ENCODE measurements around the gene NUP42. TPM values are rescaled to one million over a fixed set of nuclear protein-coding genes. Genes with fewer than 3 reads are reported as not detected.
"Not testable (repeated sequence)": the region's sequence is repeated elsewhere in the genome, so short reads cannot be mapped to it uniquely, and the experiment has no call there.

NUP42 gene
- polyA plus RNA-seq, 4 donors: 53.2 to 79.9 (median 69.9) TPM

DNA sequence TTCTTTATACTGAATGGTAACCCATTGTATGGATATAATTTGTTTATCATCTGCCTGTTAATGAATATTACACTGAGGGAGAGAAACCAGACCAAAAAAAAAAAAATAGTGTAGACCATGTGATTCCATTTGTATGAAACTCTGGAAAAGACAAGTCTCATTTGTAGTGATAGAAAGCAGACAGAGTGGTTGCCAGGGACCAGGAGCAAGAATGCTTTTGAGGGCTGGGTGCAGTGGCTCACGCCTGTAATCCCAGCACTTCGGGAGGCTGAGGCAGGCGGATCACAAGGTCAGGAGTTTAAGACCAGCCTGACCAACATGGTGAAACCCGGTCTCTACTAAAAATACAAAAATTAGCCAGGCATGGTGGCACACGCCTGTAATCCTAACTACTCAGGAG is 15.9 kb downstream of the NUP42 start:
- DNase-seq (ENCODE audit: low read depth in 4 of 4, low spot score in 2 of 4): not testable (repeated sequence)

DNA sequence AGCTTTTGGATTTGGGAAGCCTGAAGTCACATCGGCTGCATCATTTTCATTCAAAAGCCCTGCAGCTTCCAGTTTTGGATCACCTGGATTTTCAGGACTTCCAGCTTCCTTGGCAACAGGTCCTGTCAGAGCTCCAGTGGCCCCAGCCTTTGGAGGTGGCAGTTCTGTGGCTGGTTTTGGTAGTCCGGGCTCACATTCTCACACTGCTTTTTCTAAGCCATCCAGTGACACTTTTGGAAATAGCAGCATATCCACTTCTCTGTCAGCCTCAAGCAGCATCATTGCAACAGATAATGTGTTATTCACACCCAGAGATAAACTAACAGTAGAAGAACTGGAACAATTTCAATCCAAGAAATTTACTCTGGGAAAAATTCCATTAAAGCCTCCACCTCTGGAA is 18.5 kb downstream of the NUP42 start:
- no peak for DNase-seq (ENCODE audit: low read depth in 4 of 4, low spot score in 2 of 4)

GRCh38 chr7:23204241-23204640 is 22.4 kb downstream of the NUP42 start:
- DNase-seq (ENCODE audit: low read depth in 4 of 4, low spot score in 2 of 4): no peak

- peak in 1 of 4 donors; percentile 53 for DNase-seq (ENCODE audit: low read depth in 4 of 4, low spot score in 2 of 4)
These were observed 23.7 kb downstream of the NUP42 start for GRCh38 chr7:23205577-23205908.

DNA sequence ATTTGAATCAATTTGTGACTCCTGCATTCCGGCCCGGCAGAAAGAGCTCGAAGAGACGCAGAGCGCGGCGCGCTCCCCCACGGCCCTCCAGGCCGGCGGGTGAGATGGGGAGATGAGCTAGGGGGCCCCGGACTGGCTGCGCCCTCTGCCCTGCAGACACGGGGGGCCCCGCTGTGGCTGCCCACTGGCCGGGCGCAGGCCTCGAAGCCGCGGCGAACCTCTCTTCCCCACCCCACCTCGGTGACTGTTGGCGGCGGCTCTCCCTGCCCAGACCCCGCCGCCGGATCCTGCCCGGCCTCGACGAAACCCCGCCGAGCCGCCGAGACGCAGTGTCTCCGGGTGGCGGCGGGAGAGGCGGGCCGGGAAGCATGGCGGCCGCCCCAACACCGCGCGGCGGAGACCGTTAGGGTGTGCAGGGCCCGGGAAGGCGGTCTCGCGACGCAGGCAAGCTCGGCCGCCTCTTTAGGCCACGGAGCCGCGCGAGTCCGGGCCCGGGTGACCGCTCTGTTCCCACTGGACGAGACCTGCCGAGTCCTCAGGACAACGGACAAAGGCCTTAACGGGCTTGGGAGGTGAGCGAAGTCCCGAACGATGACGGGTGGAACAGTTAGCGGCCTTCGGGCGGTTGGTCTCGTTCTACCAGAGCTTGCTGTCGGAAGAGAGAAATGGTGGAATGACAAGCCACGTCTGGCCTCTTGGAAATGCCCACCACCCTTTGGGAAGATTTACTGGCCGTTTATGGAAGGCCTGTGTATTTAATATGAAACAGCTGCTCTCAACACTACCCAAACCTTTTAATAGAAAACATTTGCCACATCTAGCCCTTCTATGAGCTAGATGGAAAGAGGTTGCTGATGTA is 24.3 kb downstream of the NUP42 start:
- DNase-seq (ENCODE audit: low read depth in 4 of 4, low spot score in 2 of 4): peak in 3 of 4 donors; percentile 41 to 70 (median 51)

- DNase-seq (ENCODE audit: low read depth in 4 of 4, low spot score in 2 of 4): no peak
These were observed 25.2 kb downstream of the NUP42 start for GRCh38 chr7:23207021-23207420.

DNA sequence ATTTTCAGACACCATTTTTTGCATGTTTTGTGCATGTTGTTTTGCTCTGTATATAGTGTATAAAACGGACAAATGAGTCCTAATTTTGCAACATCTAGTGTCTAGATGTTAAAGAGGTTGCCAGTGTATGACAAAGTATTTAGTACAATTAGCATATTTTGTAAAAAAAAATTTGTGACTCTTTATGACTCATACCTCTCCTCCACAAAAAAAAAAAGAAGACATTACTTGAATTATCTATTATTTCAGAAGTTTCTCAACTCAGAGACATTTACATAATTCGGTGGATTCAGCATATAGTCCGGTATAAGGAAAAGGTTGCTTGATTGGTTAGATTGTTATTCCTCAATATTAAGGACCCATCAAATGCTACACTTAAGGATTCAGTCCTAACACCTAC is 26.0 kb downstream of the NUP42 start:
- DNase-seq (ENCODE audit: low read depth in 4 of 4, low spot score in 2 of 4): no peak

- no peak for DNase-seq (ENCODE audit: low read depth in 4 of 4, low spot score in 2 of 4)
These were observed 26.5 kb downstream of the NUP42 start for GRCh38 chr7:23208316-23208715.

GRCh38 chr7:23210506-23210905 is 28.7 kb downstream of the NUP42 start:
- DNase-seq (ENCODE audit: low read depth in 4 of 4, low spot score in 2 of 4): no peak

DNA sequence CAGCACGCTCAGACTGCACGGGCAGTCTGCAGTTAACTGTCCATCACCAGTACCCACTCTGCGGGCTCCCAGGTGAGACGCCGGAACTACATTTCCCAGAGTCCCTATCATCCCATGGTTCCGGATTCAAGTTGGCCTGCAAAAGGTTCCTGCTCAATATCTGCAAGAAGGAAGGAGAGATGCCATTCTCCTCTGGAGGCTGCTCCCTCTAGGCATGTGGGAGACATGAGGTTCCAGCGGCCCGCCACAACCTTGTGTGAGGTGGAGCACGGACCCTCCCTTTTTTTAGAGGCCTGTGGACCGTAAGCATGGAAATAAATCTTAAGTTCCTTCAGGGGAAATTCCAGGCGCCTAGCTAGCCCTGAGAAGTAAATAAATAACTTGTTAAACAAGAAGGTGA is 29.7 kb downstream of the NUP42 start:
- DNase-seq (ENCODE audit: low read depth in 4 of 4, low spot score in 2 of 4): peak in 3 of 4 donors; percentile 41 to 70 (median 61)

DNA sequence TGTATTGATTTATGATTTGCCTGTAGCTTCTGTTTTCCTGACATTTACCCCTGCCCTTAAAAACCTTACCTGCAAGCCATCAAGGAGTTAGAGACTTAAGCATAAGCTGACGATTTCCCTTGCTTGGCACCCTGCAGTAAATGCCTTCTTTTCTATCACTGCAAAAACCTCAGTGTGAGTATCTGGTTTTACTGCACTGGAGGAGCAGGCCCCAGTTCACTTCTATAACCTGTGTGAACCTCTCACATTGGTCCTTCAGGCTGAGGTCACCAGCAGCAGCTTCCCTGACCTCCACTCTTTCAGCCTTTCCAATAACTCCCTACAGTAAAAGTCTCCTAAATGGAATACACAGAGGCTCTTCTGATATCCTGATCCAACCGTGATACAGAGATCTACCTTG is 30.5 kb downstream of the NUP42 start:
- DNase-seq (ENCODE audit: low read depth in 4 of 4, low spot score in 2 of 4): no peak

DNA sequence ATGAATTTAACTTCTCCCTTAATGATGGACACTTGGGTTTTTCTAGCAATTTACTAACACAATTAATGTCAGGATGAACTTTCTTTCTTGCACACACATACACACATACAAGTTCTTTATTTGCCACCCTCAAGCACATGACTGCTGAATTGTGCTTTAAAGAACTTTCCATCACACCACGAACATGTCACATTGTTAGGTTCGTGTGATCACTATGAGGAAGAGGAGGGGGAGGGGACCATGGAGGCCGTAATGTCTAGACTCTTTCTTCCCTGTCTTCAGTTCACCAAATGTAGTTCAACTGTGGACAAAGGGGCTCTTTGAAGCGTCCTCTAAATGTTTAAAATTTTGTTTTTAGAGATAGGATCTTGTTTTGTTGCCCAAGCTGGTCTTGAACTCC is 31.0 kb downstream of the NUP42 start:
- DNase-seq (ENCODE audit: low read depth in 4 of 4, low spot score in 2 of 4): no peak

DNA sequence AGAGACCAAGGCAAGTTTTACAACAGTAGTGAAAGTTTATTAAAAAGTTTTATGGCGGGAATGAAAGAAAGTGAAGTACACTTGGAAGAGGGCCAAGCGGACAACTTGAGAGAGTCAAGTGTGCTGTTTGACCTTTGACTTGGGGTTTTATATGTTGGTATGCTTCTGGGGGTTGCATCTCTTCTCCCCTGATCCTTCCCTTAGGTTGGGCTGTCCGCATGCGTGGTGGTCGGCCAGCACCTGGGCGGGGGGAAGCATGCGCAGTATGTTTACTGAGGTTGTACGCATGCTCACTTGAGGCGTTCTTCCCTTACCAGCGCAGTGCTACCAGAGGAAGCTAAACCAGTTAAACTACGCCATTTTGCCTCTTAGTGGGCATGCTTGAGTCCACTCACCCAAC is 31.9 kb downstream of the NUP42 start:
- no peak for DNase-seq (ENCODE audit: low read depth in 4 of 4, low spot score in 2 of 4)

DNA sequence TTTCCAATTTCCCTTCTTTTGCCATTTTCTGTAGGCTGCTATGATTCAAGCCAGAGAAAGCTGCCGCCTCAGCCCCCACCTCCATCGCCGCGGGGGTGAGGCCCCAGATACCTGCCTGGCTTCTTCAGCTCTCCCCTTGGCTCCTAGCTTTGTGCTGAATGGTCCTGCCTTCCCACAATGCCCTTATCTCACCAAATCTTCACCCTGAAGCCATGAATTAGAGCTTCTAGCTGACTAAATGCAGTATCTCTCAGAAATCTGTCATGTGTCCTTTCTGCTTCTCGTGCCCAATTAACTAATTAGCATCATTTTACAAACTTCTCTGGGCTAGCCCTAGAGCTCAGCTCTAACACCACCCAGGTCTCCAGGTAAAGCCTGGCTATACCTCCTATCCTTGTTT is 32.6 kb downstream of the NUP42 start:
- DNase-seq (ENCODE audit: low read depth in 4 of 4, low spot score in 2 of 4): no peak

DNA sequence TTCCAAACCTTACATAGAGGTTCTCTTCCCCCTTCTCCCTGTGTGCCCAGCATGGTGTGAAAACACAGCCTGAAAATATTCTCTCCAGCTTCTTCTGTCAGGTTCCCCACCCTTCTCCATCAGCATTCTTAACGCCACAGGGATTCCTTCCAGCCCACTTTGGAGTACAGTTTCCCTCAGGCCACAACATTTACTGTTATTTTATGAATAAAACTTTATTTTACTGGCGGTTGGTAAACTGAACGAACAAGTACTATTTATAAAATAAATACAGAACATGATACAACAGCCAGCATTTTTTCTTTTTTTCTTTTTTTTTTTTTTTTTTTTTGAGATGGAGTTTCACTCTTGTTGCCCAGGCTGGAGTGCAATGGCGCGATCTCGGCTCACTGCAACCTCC is 33.1 kb downstream of the NUP42 start:
- no peak for DNase-seq (ENCODE audit: low read depth in 4 of 4, low spot score in 2 of 4)

- no peak for DNase-seq (ENCODE audit: low read depth in 4 of 4, low spot score in 2 of 4)
These were observed 34.2 kb downstream of the NUP42 start for GRCh38 chr7:23216021-23216420.

GRCh38 chr7:23218196-23218595 is 36.3 kb downstream of the NUP42 start:
- no peak for DNase-seq (ENCODE audit: low read depth in 4 of 4, low spot score in 2 of 4)

- DNase-seq (ENCODE audit: low read depth in 4 of 4, low spot score in 2 of 4): no peak
These were observed 39.0 kb downstream of the NUP42 start for GRCh38 chr7:23220690-23221305.

DNA sequence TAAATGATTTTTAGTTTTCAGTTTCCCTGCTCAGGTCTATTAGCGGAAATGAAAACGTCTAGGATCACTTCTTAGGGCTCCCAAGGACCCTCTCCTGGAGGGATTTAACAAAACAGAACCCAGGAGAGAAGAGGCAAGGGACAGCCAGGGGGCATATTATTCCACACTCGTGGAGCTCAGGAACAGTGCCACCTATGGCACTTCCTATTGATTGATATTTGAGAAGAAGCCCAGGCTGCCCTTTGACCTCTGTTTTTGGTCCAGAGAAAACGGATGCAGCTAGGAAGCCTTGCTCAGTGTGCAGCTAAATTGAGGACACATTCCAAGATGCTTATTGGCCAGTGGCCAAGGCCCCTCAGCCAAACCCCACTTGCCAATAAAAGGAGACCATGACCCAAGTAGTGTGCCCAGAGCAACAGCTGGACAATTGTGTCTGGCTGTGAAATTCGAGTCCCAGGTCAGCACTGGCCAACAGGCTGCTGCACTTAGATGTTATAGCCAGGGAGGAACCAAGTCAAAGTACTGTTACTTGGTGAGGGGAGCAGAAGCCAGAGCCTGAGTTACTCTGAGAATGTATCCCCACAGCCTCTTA is 40.7 kb downstream of the NUP42 start:
- DNase-seq (ENCODE audit: low read depth in 4 of 4, low spot score in 2 of 4): no peak

- DNase-seq (ENCODE audit: low read depth in 4 of 4, low spot score in 2 of 4): not testable (repeated sequence)
These were observed 42.5 kb downstream of the NUP42 start for GRCh38 chr7:23224364-23224763.

DNA sequence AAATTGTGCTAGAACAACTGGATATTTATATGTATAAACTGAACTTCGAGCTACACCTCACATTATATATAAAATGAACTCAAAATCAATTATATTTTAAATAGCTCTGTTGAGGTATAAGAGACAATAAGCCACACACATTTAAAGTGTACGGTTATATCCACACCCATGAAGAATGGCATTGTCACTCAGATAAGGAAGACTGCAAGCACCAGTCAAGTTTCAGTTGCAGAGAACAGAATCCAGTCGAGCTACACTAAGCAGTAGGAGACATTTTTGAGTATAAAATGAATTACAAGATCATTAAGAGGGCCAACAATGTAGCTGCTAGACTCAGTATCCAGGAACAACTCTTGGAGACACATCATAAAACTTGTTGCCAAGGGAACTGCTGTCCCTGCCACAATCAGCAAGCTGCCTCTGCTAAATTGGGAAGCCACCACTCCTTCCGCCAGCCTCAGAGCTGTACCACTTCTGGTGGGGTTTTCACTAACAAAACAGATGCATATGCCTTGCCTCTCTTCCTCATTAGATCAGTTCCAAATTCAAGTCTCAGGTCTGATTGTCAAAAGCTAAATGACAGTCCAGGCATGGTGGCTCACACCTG is 45.1 kb downstream of the NUP42 start:
- no peak for DNase-seq (ENCODE audit: low read depth in 4 of 4, low spot score in 2 of 4)

DNA sequence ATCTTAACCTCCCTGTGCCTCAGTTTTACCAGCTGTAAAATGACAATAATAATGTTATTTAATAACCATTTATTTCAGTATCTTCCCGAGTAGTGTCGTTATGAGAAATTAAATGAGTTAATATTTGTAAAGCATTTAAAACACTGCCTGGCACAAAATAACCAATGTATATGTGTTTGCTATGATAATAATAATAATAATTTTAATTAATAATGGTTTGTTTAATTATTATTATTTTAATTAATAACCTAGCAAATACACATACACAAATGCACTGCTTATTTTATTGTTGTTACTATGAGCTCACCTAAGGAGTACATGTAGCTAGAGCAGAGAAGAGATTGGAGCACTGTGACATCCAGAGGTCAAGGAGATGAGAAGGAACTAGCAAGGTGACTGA is 46.6 kb downstream of the NUP42 start:
- no peak for DNase-seq (ENCODE audit: low read depth in 4 of 4, low spot score in 2 of 4)
